HTERT RPE-1 (cell line): Measurements from ENCODE around the gene KIF26B.

Experiments used
- in situ Hi-C: fragments of 300-500 bp; cut with MboI; formaldehyde crosslinking; loops from 4 replicates; pipeline ENCODE4 v1.14.3; 2020; ENCODE audit warnings: low sequenced_read_pairs

Gene KIF26B

GRCh38 chr1:245270972-245271371 lies 116.2 kb downstream of the KIF26B start:
- in situ Hi-C loops, result no loop called here

- in situ Hi-C loops, result no loop called here
Observed at GRCh38 chr1:245272676-245273075, 117.9 kb downstream of the KIF26B start.

DNA sequence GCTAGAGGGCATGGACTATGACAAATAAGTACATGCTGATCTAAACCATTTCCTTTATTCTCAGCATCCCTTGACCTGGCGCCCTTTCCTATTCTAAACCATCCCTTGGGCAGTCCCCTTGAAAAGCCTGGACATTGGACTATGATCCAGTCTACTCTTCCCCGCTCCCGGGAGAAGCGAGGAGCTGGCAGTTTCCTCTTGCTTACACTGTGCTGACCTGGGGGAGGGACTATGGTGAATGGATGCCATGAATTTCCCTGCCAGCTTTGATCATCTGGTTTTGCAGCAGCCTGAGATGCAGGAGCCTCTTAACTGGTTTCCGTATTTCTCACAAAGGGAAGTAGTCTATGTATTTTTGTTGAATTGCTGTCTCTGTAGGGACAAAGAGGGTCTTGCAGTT lies 121.7 kb downstream of the KIF26B start:
- in situ Hi-C loops, result no loop called here

DNA sequence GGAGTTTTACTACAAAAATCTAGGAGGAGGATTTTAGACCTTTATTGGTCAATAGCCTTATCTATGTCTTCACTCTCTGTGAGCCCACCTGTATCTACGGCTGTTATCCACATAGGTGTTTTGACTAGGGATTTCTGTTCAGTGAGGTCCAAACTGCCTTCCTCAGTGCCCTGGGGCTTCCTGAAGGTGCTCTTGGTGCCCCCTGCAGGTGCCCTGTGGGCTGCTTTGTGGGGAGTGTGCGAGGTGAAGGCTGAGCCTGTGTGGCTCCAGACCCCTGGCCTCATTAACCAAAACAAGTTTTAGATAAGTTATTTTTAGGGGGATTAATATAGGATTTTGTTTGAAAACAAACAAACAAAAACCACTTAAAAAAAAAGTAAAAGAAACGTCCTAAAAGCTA lies 122.5 kb downstream of the KIF26B start:
- in situ Hi-C loops, result no loop called here

DNA sequence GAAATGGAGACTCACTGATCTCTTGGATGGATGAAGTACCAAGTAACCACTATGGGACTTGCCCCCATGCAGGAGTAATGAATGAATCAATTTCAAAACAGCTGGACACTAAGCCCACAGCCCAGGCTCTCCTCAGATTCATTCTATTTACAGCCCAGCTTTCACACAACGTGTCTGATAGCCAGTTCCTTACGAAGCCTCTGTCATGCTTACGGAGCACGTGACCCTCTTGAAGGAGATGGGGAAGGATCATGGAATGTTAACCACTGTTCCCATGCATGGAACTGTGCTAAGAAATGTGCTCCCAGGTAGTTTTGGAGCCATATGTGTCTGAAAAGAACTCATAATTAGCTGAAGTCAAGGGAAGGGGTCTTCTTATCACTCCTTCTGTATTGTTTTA lies 124.1 kb downstream of the KIF26B start:
- in situ Hi-C loops, result no loop called here

DNA sequence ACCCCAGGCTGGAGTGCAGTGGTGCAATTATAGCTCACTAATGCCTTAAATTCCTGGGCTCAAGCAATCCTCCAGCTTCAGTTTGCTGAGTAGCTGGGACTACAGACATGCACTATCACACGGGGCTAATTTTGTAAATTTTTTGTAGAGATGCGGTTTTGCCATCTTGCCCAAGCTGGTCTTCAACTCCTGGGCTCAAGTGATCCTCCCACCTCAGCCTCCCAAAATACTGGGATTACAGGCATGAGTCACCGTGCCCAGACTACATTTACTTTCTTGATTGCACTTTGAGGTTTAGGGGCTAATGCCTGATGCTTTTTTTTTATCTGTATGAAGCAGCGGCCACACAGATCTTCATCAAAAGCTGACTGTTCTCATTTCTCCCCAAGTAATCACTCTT lies 124.6 kb downstream of the KIF26B start:
- in situ Hi-C loops, result no loop called here

DNA sequence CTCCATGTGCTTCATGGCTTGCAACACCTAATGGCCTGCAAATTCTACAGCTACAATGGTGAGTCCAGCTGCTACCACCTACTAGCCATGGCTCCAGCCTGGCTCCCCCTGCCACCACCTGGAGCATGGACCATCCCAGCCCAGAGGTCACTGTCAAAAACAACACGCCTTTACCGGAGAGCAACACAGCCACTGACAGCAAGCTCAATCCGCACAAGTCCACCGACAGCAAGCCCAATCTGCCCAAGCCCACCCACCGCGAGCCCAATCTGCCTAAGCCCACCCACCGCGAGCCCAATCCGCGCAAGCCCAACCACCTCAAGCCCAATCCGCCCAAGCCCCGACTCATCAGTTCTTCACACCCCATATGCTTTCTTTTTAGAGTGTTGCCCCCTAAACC lies 128.2 kb downstream of the KIF26B start:
- in situ Hi-C loops, result no loop called here

DNA sequence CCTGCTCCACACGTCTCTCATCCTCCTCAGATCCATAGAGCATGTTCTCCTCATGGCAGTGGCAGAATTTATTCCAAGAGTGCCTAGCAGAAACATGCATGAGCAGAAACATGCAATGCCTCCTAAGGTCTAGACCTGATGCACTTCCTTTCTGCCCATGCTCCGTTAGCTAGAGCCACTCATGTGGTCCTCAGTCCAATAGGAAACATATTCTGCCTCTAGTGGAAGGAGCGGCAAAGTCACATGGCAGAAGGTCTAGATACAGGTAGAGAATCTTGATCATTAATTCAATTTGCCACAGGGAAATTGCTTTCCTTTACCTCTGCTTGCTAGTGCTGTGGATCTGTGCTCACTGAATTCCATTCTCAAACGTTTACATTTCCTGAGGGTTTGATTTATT lies 130.4 kb downstream of the KIF26B start:
- in situ Hi-C loops, result no loop called here

DNA sequence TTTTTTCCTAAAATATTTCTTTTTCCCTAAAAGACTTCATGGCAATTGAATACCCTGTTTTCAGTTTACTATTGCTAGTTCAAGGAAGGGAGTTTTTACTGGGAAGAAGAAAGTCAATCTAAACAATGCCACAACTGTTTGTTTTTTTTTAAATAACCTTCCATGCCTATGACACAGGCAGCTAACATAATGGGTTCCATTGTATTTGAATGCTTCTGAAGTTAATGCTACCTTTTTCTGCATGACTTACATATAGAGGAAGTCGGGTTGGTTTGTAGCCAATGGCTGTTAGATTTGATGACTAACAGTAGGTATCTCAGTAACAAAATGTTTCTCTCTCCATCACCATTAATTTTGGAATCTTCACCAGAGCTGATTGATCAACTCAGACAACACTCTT lies 134.0 kb downstream of the KIF26B start:
- in situ Hi-C loops, result no loop called here

GRCh38 chr1:245290836-245291235 lies 136.1 kb downstream of the KIF26B start:
- in situ Hi-C loops, result no loop called here

DNA sequence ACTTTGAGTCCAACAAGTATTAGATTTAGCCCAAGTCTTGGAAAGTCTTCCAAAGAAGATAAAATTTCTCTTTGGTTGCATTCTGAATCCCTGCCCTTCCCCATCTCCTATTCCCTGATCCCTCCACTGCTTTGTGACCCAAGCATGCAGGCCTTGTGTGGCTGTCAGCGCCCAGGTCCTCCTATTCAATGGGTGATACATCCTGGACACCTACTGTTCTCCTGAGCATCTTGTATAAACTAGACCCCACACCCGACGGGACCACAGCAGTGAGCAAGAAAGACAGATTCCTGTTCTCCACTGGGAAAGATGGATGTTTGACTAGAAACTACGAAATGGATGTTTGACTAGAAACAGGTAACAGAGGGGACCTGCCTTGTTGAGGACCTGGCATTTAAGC lies 136.6 kb downstream of the KIF26B start:
- in situ Hi-C loops, result no loop called here

DNA sequence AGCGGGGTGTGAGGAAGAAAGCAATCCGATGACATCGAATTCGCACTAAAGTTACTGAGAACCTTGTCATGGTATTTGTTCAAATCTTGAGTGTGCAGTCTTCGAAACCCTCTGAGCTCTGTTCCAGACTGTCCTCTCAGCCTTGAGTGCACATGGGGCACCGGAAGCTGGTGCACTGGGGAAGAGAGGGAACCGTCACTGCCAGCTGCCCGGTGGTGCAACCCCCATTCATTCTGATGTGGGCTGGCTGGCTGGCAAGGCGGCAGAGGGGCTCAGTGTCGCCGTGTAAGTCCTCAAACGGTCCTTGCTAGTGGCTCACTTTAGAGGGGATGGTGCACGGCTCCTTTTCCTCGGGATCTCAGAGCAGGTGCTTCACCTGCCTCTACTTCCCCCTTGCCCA lies 137.4 kb downstream of the KIF26B start:
- in situ Hi-C loops, result no loop called here

- in situ Hi-C loops, result no loop called here
Observed at GRCh38 chr1:245292553-245292952, 137.8 kb downstream of the KIF26B start.

GRCh38 chr1:245294020-245294419 lies 139.2 kb downstream of the KIF26B start:
- in situ Hi-C loops, result no loop called here

DNA sequence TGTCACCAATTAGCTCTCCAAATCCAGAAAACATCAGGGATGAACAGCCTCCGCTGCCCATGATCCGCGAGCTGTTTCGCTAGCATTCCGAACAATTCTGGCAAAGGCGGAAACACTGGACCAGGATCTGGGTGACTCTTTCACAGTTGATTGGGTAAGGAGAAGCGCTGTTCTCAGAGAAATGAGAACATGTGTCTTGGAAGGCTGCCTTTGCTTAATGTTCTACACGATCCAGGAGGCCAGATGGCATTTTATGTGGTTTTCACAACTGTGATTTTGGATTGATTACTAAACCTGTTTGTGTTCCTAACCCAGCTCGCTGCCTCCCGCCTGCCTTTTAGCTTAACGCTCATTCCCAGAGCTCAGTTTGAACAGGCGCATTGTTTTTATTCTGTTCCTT lies 144.0 kb downstream of the KIF26B start:
- in situ Hi-C loops, result no loop called here

- in situ Hi-C loops, result no loop called here
Observed at GRCh38 chr1:245301162-245301580, 146.4 kb downstream of the KIF26B start.

GRCh38 chr1:245301921-245302320 lies 147.1 kb downstream of the KIF26B start:
- in situ Hi-C loops, result no loop called here

DNA sequence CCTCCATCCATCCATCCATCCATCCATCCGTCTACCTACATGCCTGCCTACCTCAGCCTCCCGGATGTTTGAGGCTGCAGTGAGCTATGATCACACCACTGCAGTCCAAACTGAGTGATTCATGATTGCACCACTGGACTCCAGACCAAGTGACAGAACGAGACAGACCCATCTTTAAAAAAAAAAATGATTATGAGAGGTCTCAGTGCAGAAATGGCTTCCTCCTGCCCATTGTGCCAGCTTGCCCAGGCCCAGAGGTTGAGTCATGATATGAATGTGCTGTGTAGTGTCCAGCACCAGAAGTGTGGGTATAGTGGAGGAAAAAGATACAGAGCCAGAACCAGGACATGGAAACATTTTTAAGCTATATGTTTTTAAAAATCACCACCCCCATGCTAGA lies 149.9 kb downstream of the KIF26B start:
- in situ Hi-C loops, result no loop called here

- in situ Hi-C loops, result no loop called here
Observed at GRCh38 chr1:245306020-245306419, 151.2 kb downstream of the KIF26B start.

- in situ Hi-C loops, result no loop called here
Observed at GRCh38 chr1:245306628-245307410, 152.0 kb downstream of the KIF26B start.

GRCh38 chr1:245310571-245311531 lies 156.1 kb downstream of the KIF26B start:
- in situ Hi-C loops, result no loop called here
